ENCODE results near the gene PPIE.

Gene PPIE

DNA sequence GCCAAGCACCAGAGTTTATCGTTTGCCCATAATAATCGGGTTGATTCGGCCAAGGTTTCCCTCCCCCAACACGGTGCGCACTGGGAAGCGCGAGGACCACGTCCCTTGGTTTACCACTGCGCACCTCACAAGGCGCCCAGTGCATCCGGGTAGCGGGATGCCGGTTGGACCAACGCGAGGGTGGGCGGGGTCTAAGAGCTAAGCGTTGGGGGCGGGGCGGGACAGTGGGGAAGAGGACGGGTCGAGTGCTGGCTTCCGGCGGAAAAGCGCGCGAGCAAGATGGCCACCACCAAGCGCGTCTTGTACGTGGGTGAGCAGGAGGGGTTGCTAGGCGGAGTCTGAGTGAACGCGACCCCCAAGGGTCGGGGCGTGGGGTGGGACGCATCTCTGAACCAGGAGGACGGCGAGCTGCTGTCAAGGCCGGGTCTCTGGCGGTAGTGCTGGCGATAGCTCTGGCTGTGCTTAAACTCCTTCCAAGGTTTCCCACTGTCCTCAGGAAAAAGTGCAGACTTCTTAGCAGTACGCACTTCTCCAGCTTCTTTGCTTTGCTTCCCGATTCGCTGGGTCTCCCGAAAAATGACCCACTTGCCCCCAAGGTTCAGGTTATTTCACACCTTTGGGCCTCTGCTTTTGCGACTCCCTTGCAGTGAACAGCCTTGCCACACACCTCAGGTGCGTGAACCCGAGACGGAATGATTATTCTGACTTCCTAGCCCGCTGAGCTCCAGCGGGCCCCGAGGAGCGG lies at the start of gene PPIE:
PPIE (plus strand) TSS at position 261 of the 745 bp plus-strand sequence; CDS start at position 280, 19 bp downstream.
- DNase-seq (ENCODE audit: low read depth), result peak; percentile 34

DNA sequence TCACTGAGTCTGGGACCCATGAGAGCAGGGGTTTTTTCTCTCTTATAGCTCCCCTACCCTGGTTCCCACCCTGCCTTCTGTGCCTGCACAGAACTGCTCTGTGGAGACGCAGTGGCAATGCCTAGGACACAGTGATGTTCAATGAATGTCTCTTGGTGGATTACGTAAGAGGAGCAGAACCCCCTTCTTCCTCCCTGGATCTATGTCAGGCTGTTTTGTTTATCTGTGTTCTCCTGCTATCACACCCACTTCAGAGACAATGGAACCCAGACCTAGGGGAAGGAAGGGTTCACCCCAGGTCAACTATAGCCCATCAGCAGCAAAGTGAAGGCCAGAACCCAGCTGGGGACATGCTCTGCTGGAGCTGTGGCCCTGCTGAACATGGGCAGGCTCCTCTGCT lies 49.5 kb upstream of the PPIE start:
- no peak for DNase-seq (ENCODE audit: low read depth)

DNA sequence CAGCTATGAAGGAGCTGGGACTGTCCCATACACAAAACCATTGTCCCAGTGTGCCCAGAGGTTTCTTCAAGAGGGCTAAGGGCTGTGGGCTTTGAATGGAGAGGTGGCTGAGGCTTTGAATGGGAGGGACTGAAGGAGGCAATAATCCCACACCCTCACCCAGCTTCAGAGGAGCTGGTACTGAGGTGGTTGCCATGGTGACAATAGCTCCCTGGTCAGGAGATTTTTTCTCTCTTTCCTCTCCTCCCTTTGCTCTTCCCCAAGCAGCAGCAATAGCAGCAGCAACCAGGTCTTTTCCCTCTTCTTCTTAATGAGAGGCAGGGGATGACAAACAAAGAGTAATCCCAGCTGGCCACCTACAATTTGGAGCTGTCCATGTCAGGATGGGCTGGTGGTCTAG lies 49.0 kb upstream of the PPIE start:
- no peak for DNase-seq (ENCODE audit: low read depth)

DNA sequence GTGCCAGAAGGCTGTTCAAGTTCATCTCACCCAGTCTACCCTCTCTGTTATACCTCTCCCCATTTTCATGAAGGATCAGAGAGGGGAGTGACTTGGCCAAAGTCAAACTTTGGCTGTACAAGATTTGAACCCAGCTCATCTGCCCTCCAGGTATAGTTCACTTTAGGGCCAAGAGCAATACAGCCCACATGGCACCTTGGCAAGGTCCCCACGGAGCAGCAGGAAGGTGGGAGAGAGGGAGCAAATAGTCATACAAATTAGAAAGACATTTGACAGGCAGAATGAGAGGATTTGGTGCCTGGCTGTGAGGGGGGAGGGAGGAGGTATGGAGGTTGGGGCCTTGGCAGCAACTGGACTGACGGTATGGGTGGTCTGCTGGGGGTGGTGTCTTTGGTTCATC lies 48.5 kb upstream of the PPIE start:
- DNase-seq (ENCODE audit: low read depth), result no peak

DNA sequence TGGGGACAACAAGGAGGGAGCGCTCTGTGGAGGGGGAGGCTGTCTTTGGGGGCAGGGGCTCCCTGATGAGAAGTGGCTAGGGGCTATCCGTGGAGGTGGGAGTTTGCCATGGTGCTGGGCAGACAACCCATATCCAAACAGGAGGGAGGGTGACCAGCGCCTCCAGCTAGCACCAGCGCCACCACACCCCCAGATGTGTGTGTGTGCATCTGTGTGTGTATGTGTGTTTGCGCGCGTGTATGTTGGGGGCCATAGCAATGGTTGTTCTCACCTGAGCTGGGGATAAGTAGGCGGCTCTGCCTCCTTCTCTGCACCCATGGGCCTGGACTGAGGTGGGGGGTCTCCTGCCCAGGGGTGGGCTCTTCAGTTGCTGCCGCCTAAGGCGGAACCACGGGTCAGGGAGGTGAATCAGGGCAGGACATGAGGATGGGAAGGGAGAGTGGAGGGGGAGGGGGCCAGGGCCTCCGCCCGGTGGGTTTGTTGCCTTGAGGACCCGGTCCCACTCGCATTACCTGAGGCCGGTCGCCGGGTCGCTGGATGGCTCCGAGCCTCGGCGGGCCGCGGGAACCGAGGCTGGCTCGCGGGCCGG lies 47.8 kb upstream of the PPIE start:
- no peak for DNase-seq (ENCODE audit: low read depth)

DNA sequence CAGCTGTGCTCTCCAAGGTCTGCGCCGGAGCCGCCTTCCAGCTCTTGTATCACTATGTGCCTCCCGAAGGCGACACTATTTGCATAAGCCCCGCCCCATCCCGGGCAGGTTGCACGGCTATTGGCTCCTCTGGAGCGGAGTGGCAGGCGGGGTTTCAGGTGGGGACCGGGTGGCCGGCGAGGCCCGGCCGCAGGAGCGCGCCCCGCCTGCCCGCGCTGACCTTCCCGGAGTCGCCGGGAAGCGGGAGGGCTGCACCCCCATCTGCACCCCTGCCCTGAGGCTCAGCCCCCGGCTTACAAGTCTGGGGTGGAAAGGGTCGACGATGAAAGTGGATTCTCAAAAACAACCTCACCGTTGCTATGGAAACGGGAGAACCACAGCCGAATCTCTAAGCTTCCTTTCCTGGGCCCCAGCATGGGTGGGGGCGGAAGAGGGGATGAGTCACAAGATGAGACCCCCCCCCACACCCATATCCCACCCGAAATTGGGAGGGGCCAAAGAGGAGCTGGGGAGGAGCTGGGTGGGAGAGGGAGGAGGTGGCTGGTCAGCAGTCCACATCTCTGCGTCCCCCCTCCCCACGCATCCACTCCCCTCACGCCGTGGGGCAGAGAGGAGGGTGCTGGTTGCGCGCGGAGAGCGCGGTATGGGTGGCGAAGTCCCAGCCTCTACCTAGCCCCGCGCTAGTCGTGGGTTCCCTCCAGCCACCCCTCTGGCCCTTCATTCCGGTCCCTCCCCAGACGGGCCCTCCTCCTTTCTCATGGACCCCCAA lies 47.1 kb upstream of the PPIE start, which contains the start of gene HPCAL4:
HPCAL4 (minus strand) TSS at position 51 of the 769 bp plus-strand sequence. CDS start 6,830 bp downstream, outside the sequence.
- peak; percentile 3 for DNase-seq (ENCODE audit: low read depth)

DNA sequence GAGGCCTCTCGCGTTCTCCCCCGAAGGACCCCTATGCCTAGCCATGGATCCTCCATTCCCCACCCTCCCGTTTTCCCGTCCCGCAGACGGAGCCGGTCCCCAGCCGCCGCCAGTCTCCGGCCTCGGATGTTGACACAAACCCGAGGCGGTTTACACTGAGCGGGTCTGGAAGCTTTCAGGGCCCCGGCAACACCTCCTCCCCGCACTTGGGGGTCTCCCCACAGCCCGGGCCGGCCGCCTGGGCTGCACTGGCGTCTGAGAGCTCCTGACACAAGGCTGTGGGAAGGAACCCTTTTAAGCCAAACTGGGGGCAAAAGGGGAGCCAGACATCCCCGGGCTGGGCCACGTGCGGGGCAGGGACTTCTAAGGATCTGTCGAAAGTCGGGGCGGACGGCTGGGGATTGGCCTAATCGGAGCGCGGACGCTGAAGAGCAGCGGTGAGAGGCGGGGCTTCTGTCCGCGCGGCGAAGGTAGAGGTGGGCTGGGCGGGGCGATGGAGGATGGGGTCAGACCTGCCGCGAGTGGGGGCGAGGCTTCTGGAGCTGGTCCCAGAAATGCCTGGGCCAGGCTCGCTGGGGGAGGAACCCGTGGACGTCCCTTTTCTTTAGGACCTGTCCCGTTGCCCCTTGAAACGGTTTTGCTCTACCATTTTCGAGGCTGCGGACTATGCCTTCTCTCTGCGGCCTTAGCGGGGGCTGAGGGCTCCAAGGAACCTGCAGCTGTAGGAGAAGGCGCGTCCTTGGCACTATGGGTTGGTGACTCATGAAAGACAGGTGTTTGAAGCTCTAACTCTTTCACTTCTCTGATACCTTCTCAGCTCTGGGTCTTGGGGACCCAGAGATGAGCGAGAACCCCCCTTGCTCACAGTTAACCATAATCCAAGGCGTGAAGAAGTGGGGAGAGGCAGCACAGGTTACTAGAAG lies 46.3 kb upstream of the PPIE start:
- no peak for DNase-seq (ENCODE audit: low read depth)

DNA sequence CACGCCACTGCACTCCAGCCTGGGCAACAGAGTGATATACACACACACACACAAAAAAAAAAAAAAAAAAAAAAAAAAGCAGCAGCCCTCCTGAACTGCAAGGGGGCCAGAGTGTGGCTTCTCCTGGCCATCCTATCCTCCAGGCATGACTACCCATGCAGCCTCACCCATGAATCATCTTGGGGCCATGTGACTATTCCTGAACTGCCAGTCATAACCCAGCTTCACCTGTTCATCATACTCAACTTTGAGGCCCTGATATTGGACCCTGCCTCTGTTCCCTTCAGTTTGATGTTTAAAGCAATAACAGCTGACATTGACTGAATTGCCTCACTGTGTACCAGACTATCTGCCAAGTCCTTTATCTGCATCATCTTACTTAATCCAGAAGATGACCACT lies 44.7 kb upstream of the PPIE start:
- no peak for DNase-seq (ENCODE audit: low read depth)

DNA sequence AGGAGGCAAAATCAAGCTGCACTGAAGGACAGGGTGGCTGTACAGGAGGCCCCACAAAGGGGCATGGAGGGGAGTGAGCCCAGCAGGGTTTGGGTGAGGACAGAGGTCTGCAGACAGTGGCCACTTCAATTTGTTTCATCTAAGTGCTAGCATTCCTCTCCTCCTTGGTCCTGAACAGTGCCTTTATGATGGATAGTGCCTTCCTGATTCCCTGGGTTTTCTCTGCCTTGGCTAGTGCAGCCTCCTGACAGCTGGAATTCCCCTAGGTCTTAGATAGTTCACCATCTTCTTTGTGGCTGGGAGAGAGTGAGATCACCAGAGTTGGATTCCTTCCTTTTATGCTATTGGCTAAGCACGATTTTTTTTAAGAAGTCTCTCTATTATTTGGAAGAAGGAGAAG lies 43.7 kb upstream of the PPIE start:
- no peak for DNase-seq (ENCODE audit: low read depth)

DNA sequence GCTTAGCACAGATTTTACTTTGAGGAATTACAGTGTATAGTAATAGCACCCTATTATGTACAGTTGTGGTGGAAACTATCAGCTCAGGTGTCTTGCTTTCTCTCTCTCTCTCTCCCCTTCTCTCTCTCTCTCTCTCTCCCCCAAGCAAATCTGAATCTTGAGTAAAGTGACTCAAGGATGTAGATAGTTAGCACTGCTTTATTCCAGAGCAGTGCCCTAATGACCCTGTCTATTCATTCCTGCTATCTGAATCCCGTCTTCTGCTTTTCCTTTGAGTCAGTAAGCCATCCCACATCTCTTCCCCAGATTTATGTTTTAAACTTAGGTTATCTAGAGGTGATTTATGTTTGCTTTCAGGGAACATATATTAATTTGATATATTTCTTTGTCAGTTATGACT lies 42.2 kb upstream of the PPIE start:
- DNase-seq (ENCODE audit: low read depth), result no peak

DNA sequence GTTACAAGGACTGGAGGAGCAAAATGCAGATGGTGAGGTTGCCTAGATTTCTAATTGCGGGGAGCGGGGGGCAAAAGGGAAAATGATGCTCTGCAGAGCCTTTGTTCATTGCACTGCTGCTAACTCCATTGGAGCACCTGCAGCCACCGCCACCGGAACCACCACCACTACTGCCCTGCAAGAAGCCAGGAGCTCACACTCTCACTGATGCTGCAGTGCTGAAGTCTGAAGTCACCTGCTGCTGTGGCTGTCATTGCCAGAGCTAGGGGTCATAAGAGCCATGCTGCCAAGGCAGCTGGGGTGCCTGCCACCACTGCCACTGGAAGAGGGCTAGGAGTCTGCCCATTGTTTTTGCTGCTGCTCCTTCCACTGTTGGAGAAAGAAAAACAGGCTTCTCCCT lies 40.1 kb upstream of the PPIE start:
- no peak for DNase-seq (ENCODE audit: low read depth)

DNA sequence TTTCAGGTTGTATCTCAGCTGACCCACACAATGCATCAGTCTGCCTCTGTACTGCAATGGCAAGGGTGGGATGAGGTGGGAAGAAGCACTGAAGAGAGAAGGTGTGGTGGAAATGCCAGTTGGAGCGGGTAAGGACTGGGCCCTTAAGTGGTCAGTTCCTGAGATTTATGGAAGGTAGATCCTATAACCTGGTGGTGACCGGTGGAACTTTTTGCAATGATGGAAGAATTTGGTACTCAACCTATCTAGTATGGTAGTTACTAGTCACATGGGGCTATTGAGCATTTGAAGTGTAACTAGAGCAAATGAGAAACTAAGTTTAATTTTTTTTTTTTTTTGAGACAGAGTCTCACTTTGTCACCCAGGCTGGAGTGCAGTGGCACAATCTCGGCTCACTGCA lies 39.3 kb upstream of the PPIE start:
- DNase-seq (ENCODE audit: low read depth), result no peak

DNA sequence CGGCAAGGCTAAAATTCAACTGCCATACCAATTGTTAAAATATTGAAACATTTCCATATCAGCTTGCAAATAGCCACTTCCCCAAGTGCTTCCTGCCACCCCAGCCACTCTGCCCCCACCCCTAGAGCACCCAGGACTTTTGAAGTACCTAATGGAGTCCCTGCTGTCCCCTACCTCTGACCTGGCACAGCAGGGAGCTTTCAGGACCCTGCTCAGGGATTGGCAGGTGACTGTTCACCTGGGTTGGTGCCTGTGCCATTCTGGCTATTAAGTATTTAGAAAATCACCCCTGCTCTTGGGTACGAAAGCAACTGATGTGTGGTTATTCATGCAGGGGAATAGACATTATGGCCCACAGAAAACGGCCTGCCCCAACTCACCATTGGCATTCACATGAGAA lies 38.3 kb upstream of the PPIE start:
- DNase-seq (ENCODE audit: low read depth), result no peak

DNA sequence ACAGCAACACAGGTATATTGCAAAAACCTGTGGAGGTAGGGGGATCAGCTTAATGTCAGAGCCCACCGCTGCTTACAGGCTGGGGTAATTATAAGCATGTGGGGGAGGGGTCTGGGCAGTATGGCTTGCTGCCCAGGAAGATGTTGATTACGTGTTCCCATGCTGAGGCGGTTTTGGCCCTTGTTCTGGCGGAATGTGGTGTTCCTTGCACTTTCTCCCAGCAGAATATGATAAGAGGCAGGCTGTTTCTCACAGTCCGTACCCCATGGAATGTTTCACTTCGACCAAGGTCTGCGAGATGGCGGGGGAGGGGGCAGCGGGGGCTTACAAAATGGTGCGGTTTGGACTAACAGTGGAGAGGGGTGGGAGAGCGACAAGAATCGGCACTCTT lies 37.6 kb upstream of the PPIE start:
- no peak for DNase-seq (ENCODE audit: low read depth)

DNA sequence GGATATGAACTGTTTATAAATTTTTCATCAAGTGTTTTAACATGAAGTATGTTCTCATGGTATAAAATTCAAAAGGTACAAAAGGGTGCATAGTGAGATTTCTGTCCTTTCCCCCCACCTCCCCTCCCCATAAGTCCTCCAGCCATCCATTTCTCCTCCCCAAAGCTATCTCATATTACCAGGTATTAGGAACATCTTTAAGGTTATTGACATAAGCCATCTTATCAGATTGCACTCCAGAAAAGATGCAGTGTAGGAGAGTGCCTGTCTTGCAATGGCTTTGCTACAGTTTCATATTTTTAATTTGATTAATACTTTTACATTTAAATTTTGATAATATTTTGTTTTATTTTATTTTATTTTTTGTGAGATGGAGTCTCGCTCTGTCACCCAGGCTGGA lies 33.9 kb upstream of the PPIE start:
- no peak for DNase-seq (ENCODE audit: low read depth)

DNA sequence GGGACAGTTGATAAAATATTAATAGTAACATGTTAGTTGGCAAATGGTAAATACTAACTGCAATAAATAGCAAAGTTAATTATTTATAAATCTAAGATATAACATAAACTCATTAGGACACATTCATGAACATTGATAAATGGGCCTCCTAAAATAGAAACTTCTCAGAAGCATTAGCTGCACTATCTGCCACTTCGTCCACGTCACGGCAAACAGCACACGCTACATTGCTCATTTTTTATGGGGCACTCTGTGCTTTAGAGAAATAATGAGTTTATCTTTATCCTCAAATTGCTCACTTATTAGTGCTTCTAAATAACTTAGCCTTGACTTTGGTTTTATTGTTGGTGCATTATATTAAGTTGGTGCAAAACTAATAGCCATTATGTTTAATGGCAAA lies 31.2 kb upstream of the PPIE start:
- no peak for DNase-seq (ENCODE audit: low read depth)

DNA sequence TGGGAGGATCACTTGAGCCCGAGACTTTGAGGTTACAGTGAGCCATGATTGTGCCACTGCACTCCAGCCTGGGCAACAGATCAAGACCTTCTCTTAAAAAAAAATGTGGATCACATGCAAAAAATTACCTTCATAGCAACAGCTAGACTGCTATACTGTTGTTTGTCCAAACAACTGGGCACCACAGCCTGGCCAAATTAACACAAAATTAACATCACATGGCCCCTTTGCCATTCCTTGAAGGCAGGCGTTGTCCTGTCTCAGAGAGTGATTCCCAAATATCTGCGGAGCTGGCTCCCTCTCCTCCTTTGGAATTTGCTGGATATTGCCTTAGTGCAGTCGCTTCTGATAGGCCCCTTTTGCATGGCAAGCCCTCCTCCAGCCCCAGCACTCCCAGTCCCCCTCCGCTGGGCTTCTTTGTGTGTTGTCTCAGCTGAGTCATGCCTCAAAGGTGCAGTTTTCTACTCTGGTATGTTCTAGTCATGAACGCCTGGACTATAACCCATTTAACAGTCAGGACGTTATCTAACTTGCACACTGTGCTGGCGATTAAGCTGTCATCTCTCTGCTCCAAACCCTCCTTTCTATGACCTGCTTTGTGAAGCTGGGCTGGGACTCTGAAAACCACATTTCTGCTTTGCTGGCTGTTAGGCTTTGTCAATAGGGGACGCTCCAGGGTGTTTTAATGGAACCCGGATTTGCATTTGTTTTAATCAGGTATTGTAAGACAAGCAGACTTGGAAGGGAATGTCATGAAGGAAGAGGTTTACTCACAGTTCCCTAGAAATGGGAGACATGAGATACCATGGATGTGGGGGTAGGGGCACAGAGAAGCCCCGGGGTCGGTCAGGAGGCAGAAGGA lies 27.3 kb upstream of the PPIE start:
- DNase-seq (ENCODE audit: low read depth), result no peak

DNA sequence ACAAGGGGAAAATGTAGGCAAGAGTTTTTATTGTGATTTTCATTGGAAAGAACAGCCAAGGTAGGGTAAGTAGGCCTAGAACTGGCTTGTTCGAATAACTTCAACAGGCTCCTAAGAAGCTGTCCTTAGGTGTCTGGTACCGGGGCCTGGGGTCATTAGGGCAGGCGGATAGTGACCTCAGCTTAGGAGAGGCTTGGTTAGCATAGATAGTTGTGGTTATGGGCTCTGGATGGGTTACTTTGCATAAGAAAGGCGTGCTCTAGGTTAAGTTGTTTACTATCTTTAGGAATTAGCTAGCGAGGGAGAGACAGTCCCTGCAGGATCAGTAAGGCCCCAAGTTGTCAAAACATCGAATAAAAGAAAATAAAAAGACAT lies 26.7 kb upstream of the PPIE start:
- no peak for DNase-seq (ENCODE audit: low read depth)

DNA sequence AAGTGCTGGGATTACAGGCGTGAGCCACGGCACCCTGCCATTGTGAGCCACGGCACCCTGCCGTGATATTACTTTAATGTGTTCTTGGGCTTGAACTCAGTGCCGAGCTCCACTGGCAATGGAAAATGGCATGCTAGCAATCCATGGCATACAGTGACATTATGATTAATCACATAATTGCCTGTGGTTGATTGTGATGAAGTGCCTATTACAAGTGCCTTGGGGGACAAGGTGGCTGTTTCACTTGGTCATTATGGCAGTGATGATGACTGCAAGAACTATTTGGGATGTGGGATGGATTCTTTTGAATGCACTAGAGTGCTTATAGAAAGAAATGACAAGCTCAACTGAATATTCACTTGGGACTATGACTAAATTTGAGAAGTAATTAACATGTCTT lies 25.1 kb upstream of the PPIE start:
- DNase-seq (ENCODE audit: low read depth), result no peak

DNA sequence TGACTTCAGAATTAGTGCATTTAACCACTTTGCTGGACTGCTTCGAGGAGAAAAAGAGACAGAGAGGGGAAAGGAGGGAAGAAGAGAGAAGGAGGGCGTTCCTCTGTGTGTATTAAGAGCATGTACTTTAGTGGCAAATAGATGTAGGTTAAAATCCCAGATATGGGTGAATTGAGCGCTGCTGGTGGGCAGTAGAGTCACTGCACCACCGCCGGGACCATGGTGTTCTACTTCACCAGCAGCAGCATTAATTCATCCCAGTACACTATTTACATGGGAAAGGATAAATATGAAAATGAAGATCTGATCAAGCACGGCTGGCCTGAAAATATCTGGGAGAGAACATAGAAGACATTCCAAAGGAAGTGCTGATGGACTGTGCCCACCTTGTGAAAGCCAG lies 20.9 kb upstream of the PPIE start:
- DNase-seq (ENCODE audit: low read depth), result no peak
